GM13977 (cell line): Measurements from ENCODE around the gene ITM2A.

Source experiments
- DNase-seq: peaks from one replicate; pipeline ENCODE4 v3.0.0; 2012; ENCODE audit warnings: low spot score
- CTCF ChIP-seq: IDR thresholded peaks from 2 replicates; pipeline ENCODE4 v1.5.1; 2012; ENCODE audit warnings: mild to moderate bottlenecking, control low read depth; ENCODE audit not compliant: insufficient read depth; ENCODE audit errors: extremely low read depth, missing control alignments
- in situ Hi-C: fragments of 300-500 bp; cut with MboI; formaldehyde crosslinking; loops from one replicate; pipeline ENCODE4 v1.12.0; 2022; ENCODE audit warnings: low sequenced_read_pairs, low pct_unique_long_range_greater_than_20kb, mixed read lengths, inconsistent platforms; ENCODE audit not compliant: unreplicated experiment

Gene ITM2A

GRCh38 chrX:79336869-79337815 lies 30.0 kb downstream of the ITM2A start:
- no peak for DNase-seq
- in situ Hi-C loops: no loop called here
- TF ChIP-seq CTCF: no peak

- DNase-seq: no peak
- TF ChIP-seq CTCF: no peak
- in situ Hi-C loops: no loop called here
Observed at GRCh38 chrX:79330022-79330421, 37.1 kb downstream of the ITM2A start.

GRCh38 chrX:79325263-79325958 lies 41.7 kb downstream of the ITM2A start:
- TF ChIP-seq CTCF: no peak
- DNase-seq: no peak
- in situ Hi-C loops: no loop called here
